TTC549 (cell line): ENCODE results near the gene MTMR4.
"Not testable (repeated sequence)": the region's sequence is repeated elsewhere in the genome, so short reads cannot be mapped to it uniquely, and the experiment has no call there.

ENCODE experiments used
- FAIRE-seq: peaks from 2 replicates; lab custom pipeline; 2012; peaks lifted over from hg19 to GRCh38; lab: Jason Lieb, UNC

The MTMR4 gene

DNA sequence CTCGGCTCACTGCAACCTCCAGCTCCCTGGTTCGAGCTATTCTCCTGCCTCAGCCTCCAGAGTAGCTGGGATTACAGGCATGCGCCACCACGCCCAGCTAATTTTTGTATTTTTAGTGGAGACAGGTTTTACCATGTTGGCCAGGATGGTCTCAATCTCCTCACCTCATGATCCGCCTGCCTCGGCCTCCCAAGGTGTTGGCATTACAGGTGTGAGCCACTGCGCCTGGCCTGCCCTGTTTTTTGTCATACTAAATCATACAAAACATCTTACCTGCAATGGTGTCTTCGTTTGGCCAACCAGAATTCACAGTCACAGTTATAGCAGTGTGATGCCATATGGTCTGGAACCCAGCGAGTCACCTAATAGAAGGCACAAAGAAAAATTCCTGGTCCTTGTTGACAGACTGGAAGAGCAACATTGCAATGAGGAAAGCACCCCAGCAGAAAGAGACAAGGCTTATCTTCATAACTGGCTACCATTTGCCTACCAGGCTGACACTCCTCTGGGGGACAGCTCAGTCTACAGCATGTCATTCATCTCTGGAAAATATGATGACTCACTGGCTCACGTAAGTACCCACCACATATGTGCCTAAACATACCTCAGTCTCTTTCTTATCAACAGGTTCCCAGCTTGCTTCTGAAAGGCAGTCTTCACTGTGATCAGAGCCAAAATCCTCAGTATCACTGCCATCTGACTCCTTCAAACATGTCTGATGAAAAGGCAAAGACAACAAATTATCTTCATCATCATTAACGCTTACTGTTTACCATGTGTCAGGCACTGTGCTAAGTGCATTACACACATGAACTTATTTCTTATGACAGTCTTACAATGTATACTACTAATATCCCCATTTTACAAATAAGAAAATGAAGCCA is 22.0 kb downstream of the MTMR4 start:
- no peak for FAIRE-seq

DNA sequence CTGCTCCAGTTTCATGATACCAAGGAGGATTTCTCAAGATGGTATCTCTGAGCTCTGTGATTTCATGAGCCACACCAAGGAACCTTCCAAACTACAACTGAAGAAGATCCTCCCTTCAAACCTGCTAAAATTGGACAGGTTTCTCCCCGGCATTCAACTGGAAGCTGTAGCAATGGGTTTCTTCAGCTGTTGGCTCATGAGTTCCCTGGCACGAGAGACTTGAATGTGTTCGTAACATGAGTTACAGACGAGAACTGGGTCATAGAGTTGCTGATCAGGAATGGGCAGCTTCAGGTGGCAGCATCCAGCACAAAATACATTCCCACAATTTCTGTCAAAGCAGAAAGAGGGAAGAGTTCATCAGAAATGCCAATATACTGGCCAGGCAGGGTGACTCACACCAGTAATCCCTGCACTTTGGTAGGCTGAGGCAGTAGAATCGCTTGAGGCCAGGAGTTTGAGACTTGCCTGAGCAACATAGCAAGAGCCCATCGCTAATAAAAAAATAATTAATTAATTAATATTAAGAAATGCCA is 22.9 kb downstream of the MTMR4 start:
- no peak for FAIRE-seq

DNA sequence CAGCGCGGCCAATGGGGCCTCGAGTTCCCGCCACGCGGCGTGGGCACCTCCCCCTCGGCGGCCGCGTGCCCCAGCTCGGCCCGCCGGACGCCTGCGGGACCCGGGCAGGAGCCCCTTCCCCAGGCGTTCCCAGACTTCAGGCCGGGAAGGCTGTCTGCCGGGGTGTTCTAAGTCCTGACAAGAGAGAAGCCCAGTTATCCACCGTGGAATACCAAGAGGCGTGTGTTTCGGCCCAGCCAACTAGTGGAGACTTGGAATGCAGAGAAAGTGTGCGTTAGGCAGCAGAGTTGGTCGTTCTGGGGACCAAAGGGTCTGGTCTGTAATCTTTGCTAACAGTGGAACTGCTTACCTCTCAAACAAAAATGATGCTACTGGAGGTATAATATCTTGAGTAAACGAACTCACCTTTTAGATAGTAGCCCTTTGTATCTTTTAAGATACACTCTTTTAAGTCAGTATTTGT is 26.0 kb downstream of the MTMR4 start:
- FAIRE-seq, result no peak

DNA sequence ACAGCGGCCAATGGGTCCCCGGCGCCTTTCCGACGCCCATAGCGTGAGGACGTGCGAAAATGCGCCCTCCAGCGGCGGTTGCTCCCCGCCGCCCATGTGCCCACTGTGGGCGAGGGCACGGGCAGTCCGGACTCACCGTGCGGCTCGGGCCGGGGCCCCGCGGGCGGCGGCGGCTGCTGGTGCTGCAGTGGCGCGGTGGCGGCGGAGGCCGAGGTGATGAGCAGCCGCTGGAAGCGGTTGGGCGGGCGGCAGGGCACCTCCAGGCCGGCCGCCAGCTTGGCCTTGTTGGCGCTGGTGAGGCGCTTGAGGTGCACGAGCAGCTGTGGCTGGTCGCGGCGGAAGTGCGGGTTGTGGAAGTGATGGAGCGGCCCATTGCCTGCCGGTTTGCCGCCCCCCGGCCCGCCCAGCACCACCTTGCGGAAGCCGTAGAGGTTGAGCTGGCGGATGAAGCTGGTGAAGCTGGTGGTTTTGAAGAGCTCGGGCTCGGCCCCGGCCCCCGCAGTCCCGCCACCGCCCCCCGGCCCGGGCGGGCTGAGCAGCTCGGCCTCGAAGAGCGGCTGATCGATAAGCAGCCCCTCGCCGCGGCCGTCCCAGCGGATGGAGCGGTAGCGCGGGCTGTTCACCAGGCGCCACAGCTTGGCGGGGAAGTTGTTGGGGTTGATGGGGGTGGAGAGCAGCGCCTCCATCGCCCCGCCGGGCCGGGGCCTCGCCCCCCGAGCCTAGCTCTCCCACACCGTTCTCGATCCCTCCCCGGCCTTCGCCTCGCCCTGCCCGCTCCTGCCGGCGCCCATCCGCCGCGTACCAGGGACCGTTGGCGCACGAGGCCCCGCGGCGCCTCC is 26.6 kb downstream of the MTMR4 start, which contains the start of gene HSF5:
HSF5 (minus strand) TSS at position 820 of the 839 bp plus-strand sequence; CDS start at position 686, 134 bp downstream.
- FAIRE-seq, result no peak

DNA sequence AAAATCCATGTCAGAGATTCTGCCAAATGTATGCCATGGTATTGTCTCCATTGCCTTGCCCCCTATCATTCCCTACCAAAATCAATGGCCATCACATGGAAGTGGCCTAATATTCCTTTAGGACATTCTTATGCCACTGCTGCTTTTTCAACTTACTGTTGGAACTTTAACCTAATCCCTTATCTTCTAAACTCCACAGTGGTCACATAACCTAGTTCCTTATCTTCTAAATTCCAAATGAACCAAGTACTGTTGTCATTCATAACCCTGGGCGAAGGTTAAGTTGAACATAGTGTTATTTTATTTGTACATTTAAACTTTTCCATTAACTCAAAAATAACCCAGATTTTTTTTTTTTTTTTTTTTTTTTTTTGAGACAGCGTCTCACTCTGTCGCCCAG is 29.8 kb downstream of the MTMR4 start:
- FAIRE-seq, result no peak

DNA sequence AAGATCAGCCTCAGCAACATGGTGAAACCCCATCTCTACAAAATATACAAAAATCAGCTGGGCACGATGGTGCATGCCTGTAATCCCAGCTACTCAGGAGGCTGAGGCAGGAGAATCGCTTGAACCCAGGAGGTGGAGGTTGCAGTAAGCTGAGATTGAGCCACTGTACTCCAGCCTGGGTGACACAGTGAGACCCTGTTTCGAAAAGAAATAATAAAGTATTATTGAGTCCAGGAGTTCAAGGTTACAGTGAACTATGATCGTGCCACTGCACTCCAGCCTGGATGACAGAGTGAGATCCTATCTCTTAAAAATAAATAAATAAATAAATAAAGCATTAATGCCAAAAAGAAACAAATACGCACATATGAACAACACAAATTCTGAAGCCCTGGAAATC is 32.6 kb downstream of the MTMR4 start:
- FAIRE-seq, result not testable (repeated sequence)

DNA sequence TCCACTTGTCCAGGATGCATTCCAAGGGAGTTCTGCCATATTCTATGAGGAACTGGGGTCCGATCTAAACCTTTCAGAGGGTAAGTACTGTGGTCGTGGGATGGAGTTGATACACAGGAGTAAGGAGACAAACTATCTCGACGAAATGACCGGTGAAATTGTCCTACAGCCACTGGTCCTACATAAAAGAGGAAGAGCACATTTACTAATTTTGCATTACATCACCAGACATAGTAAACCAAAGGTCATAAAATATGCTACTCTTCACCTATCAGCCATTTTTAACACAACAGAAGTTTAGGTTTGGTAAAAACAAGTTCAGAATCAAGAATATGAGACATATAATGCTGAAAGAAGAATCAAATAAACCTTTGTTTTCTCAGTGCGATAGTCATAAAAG is 34.3 kb downstream of the MTMR4 start:
- no peak for FAIRE-seq

DNA sequence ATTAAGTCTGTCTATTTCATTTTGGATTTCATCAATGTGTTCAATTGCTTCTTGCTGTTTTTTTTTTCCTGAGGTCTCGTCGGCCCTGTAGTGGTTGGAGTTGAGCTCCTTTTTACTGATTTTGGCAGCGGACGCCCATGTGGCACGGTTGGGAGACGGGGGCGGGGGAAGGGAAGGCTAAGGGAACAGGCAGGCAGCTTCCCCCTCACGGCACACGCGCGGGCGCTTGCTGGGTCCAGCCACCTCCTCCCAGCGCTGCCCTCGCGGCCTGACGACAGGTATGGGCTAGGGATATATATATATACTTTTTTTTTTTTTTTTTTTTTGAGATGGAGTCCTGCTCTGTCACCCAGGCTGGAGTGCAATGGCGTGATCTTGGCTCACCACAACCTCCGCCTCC is 37.6 kb downstream of the MTMR4 start:
- no peak for FAIRE-seq

DNA sequence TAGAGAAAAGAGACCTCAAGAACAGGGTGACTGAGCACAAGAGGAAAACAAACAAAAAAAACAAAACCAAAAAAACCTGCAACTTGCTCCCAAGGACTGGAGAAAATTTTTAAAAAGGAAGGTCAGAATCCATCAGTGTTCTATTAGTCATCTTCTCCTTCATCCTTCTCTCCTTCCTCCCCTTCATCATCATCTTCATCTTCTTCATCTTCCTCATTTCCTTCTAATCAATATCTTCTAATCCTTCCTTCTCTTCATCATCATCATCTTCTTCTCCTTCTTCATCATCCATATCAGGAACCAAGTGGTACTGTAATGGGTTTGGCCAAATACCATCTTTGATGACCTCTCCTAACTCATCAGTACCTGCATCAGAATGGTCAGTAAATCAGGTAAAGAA is 38.5 kb downstream of the MTMR4 start:
- no peak for FAIRE-seq

DNA sequence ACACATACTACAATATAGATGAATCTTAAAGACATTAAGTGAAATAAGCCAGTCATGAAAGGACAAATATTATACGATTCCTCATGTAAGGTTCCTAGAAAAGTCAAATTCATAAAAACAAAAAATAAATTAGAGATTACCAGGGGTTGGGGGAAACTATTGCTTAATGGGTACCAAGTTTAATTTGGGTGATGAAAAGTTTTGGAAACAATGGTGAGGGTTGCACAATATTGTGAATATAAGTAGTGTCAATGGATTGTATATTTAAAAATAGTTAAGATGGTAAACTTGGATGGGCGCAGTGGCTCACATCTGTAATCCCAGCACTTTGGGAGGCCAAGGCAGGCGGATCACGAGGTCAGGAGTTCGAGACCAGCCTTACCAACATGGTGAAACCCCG is 44.1 kb downstream of the MTMR4 start:
- no peak for FAIRE-seq

DNA sequence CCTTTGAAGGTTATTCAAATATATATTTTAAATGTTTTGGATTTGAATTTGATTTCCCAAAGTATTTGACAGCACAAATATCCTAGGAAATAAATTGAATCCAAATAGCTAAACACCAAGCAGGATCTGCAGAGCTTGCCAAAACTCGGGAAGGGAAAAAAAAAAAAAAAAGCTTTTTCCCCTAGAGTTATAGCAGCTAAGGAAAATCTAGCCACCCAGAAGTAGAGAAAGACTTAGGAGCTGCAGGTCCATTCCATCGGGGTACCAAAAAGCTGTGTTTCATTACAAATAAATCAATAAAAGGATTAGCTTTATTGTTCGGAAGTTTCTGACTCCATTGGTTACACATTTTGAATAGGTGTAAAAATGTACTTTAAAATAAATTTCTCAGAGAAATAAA is 45.5 kb downstream of the MTMR4 start:
- no peak for FAIRE-seq

DNA sequence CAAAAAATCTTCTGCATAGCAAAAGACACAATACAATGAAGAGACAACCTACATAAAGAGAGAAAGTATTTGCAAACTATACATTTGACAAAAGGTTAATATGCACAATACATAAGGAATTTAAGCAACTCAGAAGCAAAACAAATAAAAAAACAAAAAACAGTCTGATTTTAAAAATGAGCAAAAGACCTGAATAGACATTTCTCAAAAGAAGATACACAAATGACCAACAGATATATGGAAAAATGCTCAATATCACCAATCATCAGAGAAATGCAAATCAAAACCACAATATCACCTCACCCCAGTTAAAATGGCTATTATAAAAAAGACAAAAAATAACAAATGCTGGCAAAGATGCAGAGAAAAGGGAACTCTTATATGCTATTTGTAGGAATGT is 58.9 kb downstream of the MTMR4 start:
- FAIRE-seq, result no peak

DNA sequence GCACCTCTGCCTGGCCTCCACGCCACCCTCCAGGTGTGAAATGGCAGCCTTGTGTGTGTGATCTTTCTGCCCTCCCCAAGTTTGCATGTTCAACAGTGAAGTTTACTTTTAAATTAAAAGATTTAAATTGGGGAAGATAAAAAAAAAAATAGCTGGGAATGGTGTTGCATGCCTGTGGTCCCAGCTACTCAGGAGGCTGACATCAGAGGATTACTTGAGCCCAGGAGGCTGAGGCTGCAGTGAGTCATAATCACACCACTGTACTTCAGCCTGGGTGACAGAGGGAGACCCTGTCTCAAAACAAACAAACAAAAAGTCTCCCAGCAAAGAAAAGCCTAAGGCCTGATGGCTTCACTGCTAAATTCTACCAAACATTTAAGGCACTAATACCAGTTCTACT is 61.7 kb downstream of the MTMR4 start:
- FAIRE-seq, result no peak

DNA sequence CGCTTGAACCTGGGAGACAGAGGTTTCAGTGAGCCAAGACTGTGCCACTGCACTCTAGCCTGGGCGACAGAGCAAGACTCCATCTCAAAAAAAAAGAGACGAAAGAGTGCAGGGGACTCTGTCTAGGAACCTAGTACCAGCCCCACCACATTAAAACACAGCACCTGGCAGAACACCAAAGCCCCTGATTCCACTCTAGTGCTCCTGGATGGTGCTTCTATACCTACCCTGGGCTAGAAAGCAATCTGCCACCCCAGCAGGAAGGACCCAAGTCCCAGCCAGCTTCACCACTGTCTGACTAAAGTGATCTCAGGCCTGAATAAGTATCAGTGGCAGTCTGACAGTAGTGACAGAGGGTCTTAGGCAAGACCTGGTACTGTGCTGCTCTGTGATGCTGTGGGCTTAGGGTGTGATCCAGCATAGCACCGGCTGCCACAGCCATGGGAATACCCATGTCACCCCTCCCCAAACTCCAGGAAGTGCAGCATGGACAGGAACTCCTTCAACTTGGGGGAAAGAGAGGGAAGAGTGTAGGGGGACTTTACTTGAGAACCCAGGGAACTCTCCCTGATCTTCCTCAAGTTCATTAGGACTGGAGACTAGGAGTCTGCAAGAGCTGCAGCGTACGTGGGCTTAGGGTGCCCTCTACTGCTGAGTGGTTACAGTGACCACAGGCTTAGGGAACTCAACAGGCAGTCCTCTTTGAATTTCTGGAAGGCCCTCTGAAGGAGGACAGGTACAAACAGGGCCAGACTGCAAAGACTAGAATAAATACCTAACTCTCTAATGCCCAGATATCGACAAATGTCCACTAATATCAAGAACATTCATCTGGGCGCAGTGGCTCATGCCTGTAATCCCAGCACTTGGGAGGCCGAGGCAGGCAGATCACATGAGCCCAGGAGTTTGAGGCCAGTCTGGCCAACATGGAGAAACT is 67.1 kb downstream of the MTMR4 start:
- FAIRE-seq, result no peak

DNA sequence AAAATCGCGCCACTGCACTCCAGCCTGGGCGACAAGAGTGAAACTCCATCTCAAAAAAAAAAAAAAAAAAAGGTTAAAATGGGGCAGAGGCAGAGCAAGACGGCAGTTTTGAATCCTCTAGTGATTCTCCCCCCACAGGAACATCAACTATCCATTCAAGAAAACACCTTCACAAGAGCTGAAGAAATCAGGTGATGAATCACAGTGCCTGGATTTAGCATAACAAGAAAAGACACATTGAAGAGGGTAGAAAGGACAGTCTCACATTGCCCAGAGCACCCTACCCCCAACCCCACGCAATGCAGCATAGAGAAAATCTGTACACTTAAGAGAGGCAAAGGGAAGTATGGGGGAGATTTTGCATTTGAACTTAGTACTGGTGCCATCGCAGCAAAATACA is 68.4 kb downstream of the MTMR4 start:
- FAIRE-seq, result no peak
